DND-41 (cell line): ENCODE data around the gene PLPPR4.
A peak's percentile ranks its signal among the peaks of the same experiment; 100 is the strongest.

Source experiments
- ATAC-seq: fragments of 200-7000 bp; cut with Tn5 transposase; 3 replicates; pipeline ENCODE4 v1.9.1; 2021; ENCODE audit warnings: low read depth; ENCODE audit not compliant: insufficient read depth
- DNase-seq: peaks from one replicate; pipeline ENCODE4 v3.0.0-alpha.2; 2020
- H2AFZ ChIP-seq: 2 replicates; pipeline ENCODE4 v1.6.0; 2012; ENCODE audit warnings: low read depth, low read length
- H3K27ac ChIP-seq: 2 replicates; pipeline ENCODE4 v1.5.1; 2012; ENCODE audit warnings: low read length, inconsistent platforms
- H3K27me3 ChIP-seq: fragments of 200-600 bp; sonication (generic); 2 replicates; pipeline ENCODE4 v1.6.0; 2012; ENCODE audit warnings: low read length, mild to moderate bottlenecking, inconsistent platforms; ENCODE audit not compliant: insufficient read depth, poor library complexity
- H3K36me3 ChIP-seq: 2 replicates; pipeline ENCODE4 v1.5.1; 2012; ENCODE audit warnings: low read length, inconsistent platforms; ENCODE audit not compliant: insufficient read depth
- H3K4me1 ChIP-seq: 2 replicates; pipeline ENCODE4 v1.5.1; 2012; ENCODE audit warnings: mild to moderate bottlenecking, low read length; ENCODE audit not compliant: insufficient read depth
- H3K4me2 ChIP-seq: 2 replicates; pipeline ENCODE4 v1.6.0; 2012; ENCODE audit warnings: mild to moderate bottlenecking, moderate library complexity, low read length, inconsistent platforms; ENCODE audit not compliant: insufficient read depth
- H3K4me3 ChIP-seq, 2 experiments: fragments of 200-600 bp in 1 of 2; shearing (Covaris generic) in 1 of 2; 2 replicates each; pipeline ENCODE4 v1.5.1; 2012 to 2016; ENCODE audit warnings: inconsistent platforms in 2 of 2, low read length in 2 of 2, mild to moderate bottlenecking in 2 of 2, low read depth in 1 of 2, moderate library complexity in 1 of 2
- H3K79me2 ChIP-seq: 2 replicates; pipeline ENCODE4 v1.6.0; 2012; ENCODE audit warnings: low read length, inconsistent platforms; ENCODE audit not compliant: insufficient read depth
- H3K9ac ChIP-seq: 2 replicates; pipeline ENCODE4 v1.6.0; 2012; ENCODE audit warnings: low read depth, mild to moderate bottlenecking, inconsistent platforms, low read length, moderate library complexity
- H3K9me3 ChIP-seq: 2 replicates; pipeline ENCODE4 v1.5.1; 2012; ENCODE audit warnings: low read length, moderate library complexity, mild to moderate bottlenecking, inconsistent platforms; ENCODE audit not compliant: insufficient read depth, severe bottlenecking
- H4K20me1 ChIP-seq: 2 replicates; pipeline ENCODE4 v1.6.0; 2012; ENCODE audit warnings: low read length; ENCODE audit not compliant: insufficient read depth
- CTCF ChIP-seq: IDR thresholded peaks from 2 replicates; pipeline ENCODE4 v1.5.1; 2012; ENCODE audit warnings: borderline replicate concordance, low read length, moderate library complexity, mild to moderate bottlenecking; ENCODE audit not compliant: poor library complexity, severe bottlenecking; ENCODE audit errors: extremely low read depth
- EZH2 ChIP-seq: IDR thresholded peaks from 3 replicates; pipeline ENCODE4 v1.6.1; 2012; ENCODE audit warnings: borderline replicate concordance, low read depth, mild to moderate bottlenecking, moderate library complexity, low read length, inconsistent platforms; ENCODE audit not compliant: severe bottlenecking

Gene PLPPR4

DNA sequence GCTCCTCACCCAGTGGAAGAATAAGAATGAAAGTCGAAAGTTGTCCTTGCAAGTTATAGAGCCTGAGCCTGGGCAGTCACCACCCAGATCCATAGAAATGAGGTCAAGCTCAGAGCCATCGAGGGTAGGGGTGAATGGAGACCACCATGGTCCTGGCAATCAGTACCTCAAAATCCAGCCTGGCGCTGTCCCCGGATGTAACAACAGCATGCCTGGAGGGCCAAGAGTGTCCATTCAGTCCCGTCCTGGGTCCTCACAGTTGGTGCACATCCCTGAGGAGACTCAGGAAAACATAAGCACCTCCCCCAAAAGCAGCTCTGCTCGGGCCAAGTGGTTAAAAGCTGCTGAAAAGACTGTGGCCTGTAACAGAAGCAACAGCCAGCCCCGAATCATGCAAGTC lies 41.8 kb downstream of the PLPPR4 start:
- no peak overlapping the region for H3K4me2 ChIP-seq
- H3K9me3 ChIP-seq: no peaks in the 10 kb centered on the region
- no peaks in the 10 kb centered on the region for H3K79me2 ChIP-seq
- H3K9ac ChIP-seq: no peak overlapping the region
- DNase-seq (no peak), ATAC-seq (no peak)
- H4K20me1 ChIP-seq: no peaks in the 10 kb centered on the region
- no peak for TF ChIP-seq CTCF
- TF ChIP-seq EZH2: no peak
- H2AFZ ChIP-seq: no peak overlapping the region
- no peaks in the 10 kb centered on the region for H3K27me3 ChIP-seq
- H3K4me3 ChIP-seq: no peak overlapping the region
- H3K27ac ChIP-seq: no peak overlapping the region
- H3K4me1 ChIP-seq: no peaks in the 10 kb centered on the region
- no peaks in the 10 kb centered on the region for H3K36me3 ChIP-seq

DNA sequence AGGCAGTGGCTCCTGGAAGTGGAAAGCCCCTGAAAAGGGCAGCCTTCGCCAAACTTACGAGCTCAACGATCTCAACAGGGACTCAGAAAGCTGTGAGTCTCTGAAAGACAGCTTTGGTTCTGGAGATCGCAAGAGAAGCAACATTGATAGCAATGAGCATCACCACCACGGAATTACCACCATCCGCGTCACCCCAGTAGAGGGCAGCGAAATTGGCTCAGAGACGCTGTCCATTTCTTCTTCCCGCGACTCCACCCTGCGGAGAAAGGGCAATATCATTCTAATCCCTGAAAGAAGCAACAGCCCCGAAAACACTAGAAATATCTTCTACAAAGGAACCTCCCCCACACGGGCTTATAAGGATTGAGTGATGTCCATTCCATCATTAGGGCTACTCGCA lies 42.4 kb downstream of the PLPPR4 start:
- Histone ChIP-seq H3K36me3 (no peaks in the 10 kb centered on the region), H3K27ac (no peak overlapping the region), H3K79me2 (no peaks in the 10 kb centered on the region), H4K20me1 (no peaks in the 10 kb centered on the region), H2AFZ (no peak overlapping the region), H3K9ac (no peak overlapping the region), H3K4me3 (no peak overlapping the region), H3K9me3 (no peaks in the 10 kb centered on the region), H3K27me3 (no peaks in the 10 kb centered on the region), H3K4me2 (no peak overlapping the region), H3K4me1 (no peaks in the 10 kb centered on the region)
- no peak for ATAC-seq
- DNase-seq: no peak
- TF ChIP-seq EZH2: no peak
- peak; percentile 6 for TF ChIP-seq CTCF

- ATAC-seq (no peak), DNase-seq (no peak)
- no peak overlapping the region for H2AFZ ChIP-seq
- H3K9ac ChIP-seq: no peak overlapping the region
- no peaks in the 10 kb centered on the region for H3K79me2 ChIP-seq
- no peaks in the 10 kb centered on the region for H3K9me3 ChIP-seq
- no peaks in the 10 kb centered on the region for H3K4me1 ChIP-seq
- H3K36me3 ChIP-seq: no peaks in the 10 kb centered on the region
- no peak overlapping the region for H3K27ac ChIP-seq
- no peaks in the 10 kb centered on the region for H4K20me1 ChIP-seq
- H3K4me2 ChIP-seq: no peak overlapping the region
- no peaks in the 10 kb centered on the region for H3K27me3 ChIP-seq
- no peak overlapping the region for H3K4me3 ChIP-seq
- TF ChIP-seq CTCF (no peak), EZH2 (no peak)
Observed at GRCh38 chr1:99315305-99315704, 51.0 kb downstream of the PLPPR4 start.

DNA sequence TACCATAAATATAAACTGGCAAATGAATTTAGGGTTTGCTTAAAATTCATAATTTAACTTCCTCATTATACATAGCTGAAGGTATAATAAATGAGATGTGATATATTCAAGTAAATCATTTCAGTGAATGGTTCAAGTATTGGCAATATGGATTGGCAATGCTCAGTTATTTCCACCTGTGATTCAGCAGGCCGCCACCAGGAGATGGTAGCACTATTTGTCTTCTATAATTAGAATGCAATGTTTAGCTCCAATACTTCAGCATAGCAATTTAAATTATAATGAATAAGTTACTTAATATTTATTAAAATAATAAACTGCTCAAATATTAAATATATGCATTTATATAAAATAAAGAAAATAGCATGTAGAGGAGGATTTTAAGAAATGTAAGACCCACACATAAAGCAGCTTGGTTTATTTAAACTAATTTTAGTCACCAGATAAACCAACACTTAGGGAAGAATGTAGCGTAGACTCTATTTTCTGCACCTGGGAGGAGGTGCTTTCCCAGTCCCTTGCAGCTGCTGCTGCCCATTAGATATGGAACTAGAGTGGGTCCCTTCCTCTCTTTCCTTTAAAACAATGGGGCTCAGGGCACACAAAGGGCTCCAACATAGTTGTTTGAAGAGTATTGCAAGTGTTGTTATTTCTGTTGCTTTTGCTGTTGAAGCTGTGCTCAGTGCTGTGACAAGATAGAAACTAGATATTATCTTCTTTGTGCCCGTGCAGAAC lies 62.1 kb downstream of the PLPPR4 start:
- H3K36me3 ChIP-seq: no peaks in the 10 kb centered on the region
- ATAC-seq (no peak), DNase-seq (no peak)
- H3K9me3 ChIP-seq: no peaks in the 10 kb centered on the region
- TF ChIP-seq CTCF (peak; percentile 24), EZH2 (no peak)
- no peaks in the 10 kb centered on the region for H3K4me1 ChIP-seq
- no peak overlapping the region for H3K4me3 ChIP-seq
- H3K79me2 ChIP-seq: no peaks in the 10 kb centered on the region
- H3K27me3 ChIP-seq: no peaks in the 10 kb centered on the region
- no peaks in the 10 kb centered on the region for H4K20me1 ChIP-seq
- no peak overlapping the region for H3K27ac ChIP-seq
- no peak overlapping the region for H3K4me2 ChIP-seq
- H2AFZ ChIP-seq: no peak overlapping the region
- no peak overlapping the region for H3K9ac ChIP-seq
